ENCODE data around the gene F10. TPM values are rescaled to one million over a fixed set of nuclear protein-coding genes. Genes with fewer than 3 reads are reported as not detected.
"Not testable (repeated sequence)": the region's sequence is repeated elsewhere in the genome, so short reads cannot be mapped to it uniquely, and the experiment has no call there.

Gene F10
- total and polyA plus RNA-seq, 2 donors (not counting 3 experiments of a cell fraction or from before 2014, with no cell fraction given): 0.25 TPM; not detected in 1

- no peaks in the 10 kb centered on the region for H4K20me1 ChIP-seq (replicated peaks; ENCODE audit: control insufficient read depth, extremely low read depth, insufficient read depth, low read length)
- POLR2A ChIA-PET: no interaction called here
- H3K9me1 ChIP-seq (replicated peaks; ENCODE audit: control insufficient read depth, extremely low read depth, insufficient read depth, low read length): no peaks in the 10 kb centered on the region
- no peak overlapping the region for H3K9ac ChIP-seq (replicated peaks; ENCODE audit: extremely low read depth, insufficient read depth, low read length)
- no peaks in the 10 kb centered on the region for H3K36me3 ChIP-seq (ENCODE audit: control insufficient read depth in 2 of 2, extremely low read depth in 1 of 2, insufficient read depth in 2 of 2, low read length in 2 of 2)
- FAIRE-seq (no peak), DNase-seq (ENCODE audit: low read depth, low spot score) (no peak)
- no peaks in the 10 kb centered on the region for H3K4me1 ChIP-seq (ENCODE audit: control insufficient read depth, extremely low read depth, insufficient read depth, low read length)
- intact Hi-C loops (cut with micrococcal nuclease): no loop called here
- dilution Hi-C loops (cut with MboI; ENCODE audit: extremely low pct_ligation_motif_present, low sequenced_read_pairs): no loop called here
- H3K79me2 ChIP-seq (ENCODE audit: control insufficient read depth, insufficient read depth, low read length): no peaks in the 10 kb centered on the region
- no peaks in the 10 kb centered on the region for H3K27me3 ChIP-seq (ENCODE audit: control insufficient read depth in 2 of 2, insufficient read depth in 2 of 2, low read length in 2 of 2)
- H3K27ac ChIP-seq (ENCODE audit: insufficient read depth, low read depth, low read length): no peak overlapping the region
- no peak overlapping the region for H2AFZ ChIP-seq (ENCODE audit: low read depth, low read length)
- no peaks in the 10 kb centered on the region for H3K9me3 ChIP-seq (replicated peaks; ENCODE audit: control insufficient read depth, insufficient read depth, low read length)
- H3K4me2 ChIP-seq (ENCODE audit: insufficient read depth, low read length): no peak overlapping the region
- TF ChIP-seq POLR2AphosphoS5 (IDR thresholded peaks at IDR 0.05; ENCODE audit: insufficient read depth, low read depth, low read length): no peak
- no peak for TF ChIP-seq POLR2A (IDR thresholded peaks at IDR 0.05; ENCODE audit: low read depth, low read length)
- no peak for TF ChIP-seq CTCF (IDR thresholded peaks at IDR 0.05; ENCODE audit: extremely low read depth in 1 of 2, insufficient read depth in 1 of 2, low read depth in 1 of 2, low read length in 2 of 2)
- no peak for TF ChIP-seq EZH2 (IDR thresholded peaks at IDR 0.05; ENCODE audit: borderline replicate concordance, low read depth, low read length, severe bottlenecking)
- no peak for TF ChIP-seq MAX (IDR thresholded peaks at IDR 0.05; ENCODE audit: insufficient read depth, insufficient read length)
- TF ChIP-seq MYC (IDR thresholded peaks at IDR 0.05; ENCODE audit: low read depth, low read length): no peak
- TF ChIP-seq GATA2 (IDR thresholded peaks at IDR 0.05; ENCODE audit: insufficient read depth, insufficient read length, low read depth, low read length): no peak
- TF ChIP-seq FOS (IDR thresholded peaks at IDR 0.05; ENCODE audit: borderline replicate concordance, insufficient read depth, low read length): no peak
- TF ChIP-seq JUN (IDR thresholded peaks at IDR 0.05; ENCODE audit: borderline replicate concordance, insufficient read depth, insufficient read length, low read depth): no peak
- H3K4me3 ChIP-seq (replicated peaks in 1 of 3; ENCODE audit: insufficient read depth in 1 of 3, low read depth in 1 of 3, low read length in 3 of 3): no peak overlapping the region
- BruUV-seq (replicated peaks): no TSS peak
- CTCF ChIA-PET: no interaction called here
These were observed 43.5 kb upstream of the F10 start for GRCh38 chr13:113078902-113079780.

DNA sequence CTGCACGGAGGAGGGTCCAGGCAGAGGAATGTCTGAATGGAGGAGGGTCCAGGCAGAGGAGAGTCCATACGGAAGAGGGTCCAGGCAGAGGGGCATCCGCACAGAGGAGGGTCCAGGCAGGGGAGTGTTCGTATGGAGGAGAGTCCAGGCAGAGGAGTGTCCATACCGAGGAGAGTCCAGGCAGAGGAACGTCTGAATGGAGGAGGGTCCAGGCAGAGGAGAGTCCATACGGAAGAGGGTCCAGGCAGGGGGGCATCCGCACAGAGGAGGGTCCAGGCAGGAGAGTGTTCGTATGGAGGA, 42.9 kb upstream of the F10 start:
- H3K4me3 ChIP-seq (replicated peaks in 1 of 3; ENCODE audit: insufficient read depth in 1 of 3, low read depth in 1 of 3, low read length in 3 of 3); H3K27me3 ChIP-seq (ENCODE audit: control insufficient read depth in 2 of 2, insufficient read depth in 2 of 2, low read length in 2 of 2); H3K9ac ChIP-seq (replicated peaks; ENCODE audit: extremely low read depth, insufficient read depth, low read length); H4K20me1 ChIP-seq (replicated peaks; ENCODE audit: control insufficient read depth, extremely low read depth, insufficient read depth, low read length); H3K9me3 ChIP-seq (replicated peaks; ENCODE audit: control insufficient read depth, insufficient read depth, low read length); intact Hi-C loops (cut with micrococcal nuclease); CTCF ChIA-PET; POLR2A ChIA-PET; DNase-seq (ENCODE audit: low read depth, low spot score); H3K9me1 ChIP-seq (replicated peaks; ENCODE audit: control insufficient read depth, extremely low read depth, insufficient read depth, low read length); H2AFZ ChIP-seq (ENCODE audit: low read depth, low read length); H3K4me1 ChIP-seq (ENCODE audit: control insufficient read depth, extremely low read depth, insufficient read depth, low read length); H3K27ac ChIP-seq (ENCODE audit: insufficient read depth, low read depth, low read length); BruUV-seq (replicated peaks); H3K36me3 ChIP-seq (ENCODE audit: control insufficient read depth in 2 of 2, extremely low read depth in 1 of 2, insufficient read depth in 2 of 2, low read length in 2 of 2); H3K4me2 ChIP-seq (ENCODE audit: insufficient read depth, low read length); dilution Hi-C loops (cut with MboI; ENCODE audit: extremely low pct_ligation_motif_present, low sequenced_read_pairs); FAIRE-seq; H3K79me2 ChIP-seq (ENCODE audit: control insufficient read depth, insufficient read depth, low read length): not testable (repeated sequence)

Data from endothelial cell of umbilical vein (primary cell).